GM18502 (cell line): Measurements from ENCODE around the gene LUZP2.

Source experiments
- ATAC-seq: cut with Tn5 transposase; IDR thresholded peaks from one replicate; pipeline ENCODE4 v1.9.1; 2021; ENCODE audit warnings: mild to moderate bottlenecking; ENCODE audit not compliant: unreplicated experiment, poor library complexity

Gene LUZP2

DNA sequence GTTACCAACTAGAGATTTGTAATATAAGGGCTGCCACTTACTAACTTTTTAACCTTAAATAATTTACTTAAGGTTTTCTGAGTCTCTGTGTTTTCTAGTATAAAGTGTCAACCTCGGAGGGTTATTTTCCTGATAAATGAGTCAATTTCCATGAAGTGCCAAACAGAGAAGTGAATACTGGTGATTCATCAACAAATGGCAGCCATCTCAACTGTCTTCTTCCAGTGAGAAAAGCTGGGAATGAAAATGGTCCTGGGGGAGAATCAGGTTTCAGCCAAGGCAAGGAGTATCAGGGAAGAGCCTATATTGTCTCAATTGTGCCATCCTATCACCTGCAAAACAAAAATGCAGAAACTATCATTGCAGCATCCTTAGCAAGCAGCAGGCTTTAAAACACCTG is 129.1 kb downstream of the LUZP2 start:
- ATAC-seq, result no peak

GRCh38 chr11:24628224-24628776 is 131.4 kb downstream of the LUZP2 start:
- ATAC-seq, result no peak

- ATAC-seq, result no peak
Observed at GRCh38 chr11:24634606-24635160, 137.8 kb downstream of the LUZP2 start.

DNA sequence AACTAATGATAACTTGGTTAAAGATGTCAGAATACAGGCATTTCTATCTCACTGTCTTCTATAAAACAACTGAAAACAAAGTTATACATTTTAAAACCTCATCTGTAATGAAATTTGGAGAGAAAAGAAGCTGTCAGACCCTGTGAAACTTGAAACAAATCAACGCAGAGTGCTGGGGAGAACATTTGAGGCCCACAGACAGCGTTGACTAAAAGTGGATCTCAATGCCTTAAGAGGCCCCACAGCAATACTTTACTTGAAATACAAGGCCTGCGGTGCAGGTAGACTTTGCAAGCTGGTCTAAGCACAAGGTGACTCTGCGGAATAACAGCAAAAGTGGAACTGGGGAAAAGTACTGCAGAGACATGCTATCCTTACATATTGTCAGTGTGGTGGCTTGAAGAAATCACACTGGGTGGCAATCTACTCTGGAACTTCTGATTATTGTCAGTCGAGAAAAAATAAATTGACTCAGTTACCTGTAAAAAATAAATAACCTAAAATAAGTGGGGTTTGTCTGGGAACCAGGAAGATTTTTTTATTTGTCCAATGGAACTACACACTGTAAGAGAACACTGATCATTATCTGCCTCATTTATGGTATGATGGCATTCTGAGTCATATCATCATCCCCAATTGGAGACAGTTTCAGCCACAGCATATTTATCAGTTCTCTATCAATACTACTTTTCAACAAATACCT is 138.9 kb downstream of the LUZP2 start:
- no peak for ATAC-seq

DNA sequence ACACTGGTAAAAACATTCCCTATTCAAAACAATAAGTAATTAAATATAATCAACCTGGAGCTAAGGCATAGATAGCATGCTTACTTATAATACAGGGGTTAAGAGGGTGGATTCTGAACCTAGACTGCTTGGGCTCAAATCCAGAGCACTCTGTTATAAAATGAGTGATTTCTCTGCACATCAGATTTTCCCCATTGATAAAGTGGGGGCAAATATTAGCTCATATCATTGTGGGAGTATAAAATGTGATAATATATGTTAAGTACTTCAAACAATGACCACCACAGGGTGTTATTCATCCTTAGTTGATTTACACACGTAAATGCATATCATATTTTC is 139.4 kb downstream of the LUZP2 start:
- ATAC-seq, result no peak

DNA sequence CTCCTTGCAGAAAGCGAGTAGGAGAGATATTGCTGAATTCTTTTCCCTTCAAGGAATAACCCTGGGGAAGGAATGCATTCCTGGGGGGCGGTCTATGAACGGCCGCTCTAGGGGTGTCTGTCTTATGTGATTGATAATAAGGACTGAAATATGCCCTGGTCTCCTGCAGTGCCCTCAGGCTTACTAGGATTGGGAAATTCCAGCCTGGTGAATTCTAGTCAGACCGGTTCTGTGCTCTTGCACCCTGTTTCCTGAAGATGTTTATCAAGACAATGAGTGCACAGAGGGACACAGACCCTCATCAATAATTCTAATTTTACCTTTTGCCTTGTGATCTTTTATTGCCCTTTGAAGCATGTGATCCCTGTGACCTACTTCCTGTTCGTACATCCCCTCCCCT is 140.7 kb downstream of the LUZP2 start:
- ATAC-seq, result no peak

GRCh38 chr11:24642648-24643047 is 145.8 kb downstream of the LUZP2 start:
- no peak for ATAC-seq

- no peak for ATAC-seq
Observed at GRCh38 chr11:24645563-24645962, 148.7 kb downstream of the LUZP2 start.

DNA sequence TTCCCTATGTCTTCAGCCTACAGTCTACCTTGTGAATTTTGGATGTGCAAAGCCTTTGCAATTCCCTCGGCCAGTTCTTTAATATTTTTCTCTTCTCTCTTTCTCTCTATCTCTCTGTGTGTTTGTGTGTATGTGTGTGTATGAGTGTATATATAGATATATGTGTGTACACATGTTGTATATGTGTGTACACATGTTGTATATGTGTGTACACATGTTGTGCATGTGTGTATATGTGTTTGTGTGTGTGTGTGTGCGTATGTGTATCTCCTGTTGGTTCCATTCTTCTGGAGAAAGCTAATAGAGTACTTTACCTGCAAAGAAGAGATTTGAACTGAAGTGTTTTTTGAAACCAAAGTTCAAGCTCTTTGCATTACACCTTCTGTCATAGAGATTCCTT is 155.0 kb downstream of the LUZP2 start:
- ATAC-seq, result no peak

DNA sequence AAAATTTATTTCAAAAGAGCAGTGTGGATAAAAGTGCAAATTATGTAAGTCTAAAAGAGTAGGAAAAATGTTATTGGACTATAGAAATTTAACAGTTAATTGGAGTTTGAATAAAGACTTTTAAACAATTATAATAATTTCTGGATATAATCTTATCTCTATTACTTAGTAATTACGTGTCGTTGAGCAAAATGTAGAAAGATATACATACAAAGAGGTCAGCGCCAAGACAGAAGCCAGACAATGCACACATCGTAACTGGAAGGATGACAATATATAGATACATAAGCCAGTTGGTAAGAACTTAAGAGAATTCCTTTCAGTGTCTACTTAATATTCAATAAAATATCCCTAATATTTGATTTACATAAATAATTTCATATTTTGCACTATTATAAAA is 157.0 kb downstream of the LUZP2 start:
- ATAC-seq, result no peak

GRCh38 chr11:24661331-24661730 is 164.5 kb downstream of the LUZP2 start:
- ATAC-seq, result no peak

GRCh38 chr11:24664399-24664798 is 167.5 kb downstream of the LUZP2 start:
- ATAC-seq, result no peak

DNA sequence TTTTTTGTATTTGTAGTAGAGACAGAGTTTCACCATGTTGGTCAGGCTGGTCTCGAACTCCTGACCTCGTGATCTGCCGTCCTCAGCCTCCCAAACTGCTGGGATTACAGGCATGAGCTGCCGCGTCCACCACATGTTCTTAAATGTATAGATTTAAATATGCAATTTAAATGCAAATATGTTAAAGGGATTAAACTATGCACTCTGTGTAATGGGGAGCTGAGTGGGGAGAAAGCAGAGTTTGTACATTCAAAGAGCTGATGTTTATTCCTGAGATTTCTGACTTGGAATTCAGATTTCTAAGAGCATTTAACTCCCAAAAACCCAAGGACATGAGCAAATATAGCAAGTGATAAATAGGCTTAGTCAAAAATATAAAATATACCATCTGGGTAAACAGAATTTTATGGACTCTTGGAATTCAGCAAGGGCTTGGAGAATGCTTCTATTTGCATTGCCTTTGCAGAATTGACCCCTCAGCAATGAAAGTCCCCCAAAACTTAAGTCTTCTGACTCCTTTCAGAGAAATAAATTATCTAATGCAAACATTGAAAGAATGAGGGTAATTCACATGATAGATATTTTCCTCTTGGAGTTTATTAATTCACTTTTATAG is 170.6 kb downstream of the LUZP2 start:
- ATAC-seq, result no peak

GRCh38 chr11:24678703-24679348 is 182.0 kb downstream of the LUZP2 start:
- ATAC-seq, result no peak

DNA sequence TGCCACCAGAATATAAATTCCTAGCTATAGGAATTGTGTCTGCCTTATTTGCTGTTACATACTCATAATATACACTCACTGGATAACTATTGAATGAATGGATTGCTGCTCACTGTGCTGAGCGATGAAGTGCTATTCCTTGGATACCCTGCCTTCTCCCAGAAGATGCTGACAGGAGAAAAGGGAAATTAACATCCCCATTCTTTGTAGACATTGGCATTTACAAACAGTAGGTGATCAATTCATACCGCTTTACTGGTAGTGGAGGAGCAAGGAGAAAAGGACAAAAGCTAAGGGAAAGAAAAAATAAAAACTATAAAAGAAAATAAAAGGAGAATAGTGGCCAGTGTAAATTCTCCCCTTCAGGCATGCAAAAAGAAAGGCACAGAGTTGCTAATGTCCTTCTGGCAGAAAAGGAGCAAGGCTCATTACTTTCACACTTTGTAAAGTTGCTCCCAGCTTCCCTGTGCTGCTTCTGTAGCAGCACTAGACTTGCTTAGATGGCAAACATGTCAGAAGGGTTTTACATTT is 183.0 kb downstream of the LUZP2 start:
- ATAC-seq, result no peak

DNA sequence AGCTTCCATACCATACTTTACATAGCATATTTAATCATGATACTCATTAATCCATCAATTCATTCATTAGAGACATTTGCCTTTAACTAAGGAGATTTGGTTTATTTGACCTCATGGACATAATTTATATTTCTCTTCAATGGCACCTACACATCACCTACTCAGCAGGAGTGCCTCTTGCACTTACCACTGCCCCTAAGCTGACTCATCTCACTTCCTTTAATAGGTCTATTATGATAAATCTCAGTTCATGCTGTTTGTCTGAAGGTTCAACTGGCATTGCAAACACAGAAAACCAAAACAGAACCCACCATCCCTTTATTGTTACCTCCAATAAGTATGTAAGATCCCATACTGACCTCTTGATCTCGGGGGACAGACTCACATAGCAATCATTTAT is 186.7 kb downstream of the LUZP2 start:
- ATAC-seq, result no peak

GRCh38 chr11:24685821-24686220 is 189.0 kb downstream of the LUZP2 start:
- no peak for ATAC-seq

GRCh38 chr11:24687531-24688147 is 190.8 kb downstream of the LUZP2 start:
- ATAC-seq, result no peak

DNA sequence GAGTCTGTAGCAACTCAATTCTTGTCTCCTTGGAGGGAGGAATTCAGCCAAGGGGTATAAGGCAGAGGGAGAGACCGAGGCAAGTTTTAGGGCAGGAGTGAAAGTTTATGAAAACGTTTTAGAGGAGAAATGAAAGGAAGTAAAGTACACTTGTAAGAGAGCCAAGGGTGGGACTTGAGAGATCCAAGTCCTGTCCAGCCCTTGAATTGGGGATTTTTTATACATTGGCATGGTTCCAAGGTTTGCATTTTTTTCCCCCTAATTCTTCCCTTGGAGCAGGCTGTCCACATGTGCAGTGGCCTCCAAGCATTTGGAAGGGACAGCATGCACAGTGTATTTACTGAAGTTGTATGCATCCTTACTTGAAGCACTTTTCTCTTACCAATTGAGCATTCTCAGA is 192.1 kb downstream of the LUZP2 start:
- ATAC-seq, result no peak

GRCh38 chr11:24697522-24698111 is 200.8 kb downstream of the LUZP2 start:
- ATAC-seq, result no peak
